HCT116 (cell line): ENCODE measurements around the gene LRRC52.
A peak's percentile ranks its signal among the peaks of the same experiment; 100 is the strongest.

Source experiments
- ELF1 ChIP-seq: IDR thresholded peaks from 2 replicates; pipeline ENCODE4 v1.6.1; 2012; ENCODE audit warnings: low read depth, borderline replicate concordance
- EZH2 ChIP-seq: fragments of 200-600 bp; sonication (generic); IDR thresholded peaks from 2 replicates; pipeline ENCODE4 v1.6.1; 2017; ENCODE audit warnings: antibody characterized with exemption, mixed run types
- EZH2phosphoT487 ChIP-seq: fragments of 200-600 bp; IDR thresholded peaks from 2 replicates; pipeline ENCODE4 v1.6.1; 2018; ENCODE audit warnings: antibody characterized with exemption, borderline replicate concordance
- POLR2A ChIP-seq: IDR thresholded peaks from 2 replicates; pipeline ENCODE4 v1.7.0; 2011; ENCODE audit warnings: borderline replicate concordance; ENCODE audit not compliant: insufficient read depth, insufficient read length; ENCODE audit errors: extremely low read depth
- POLR2AphosphoS5 ChIP-seq: IDR thresholded peaks from 2 replicates; pipeline ENCODE4 v1.6.1; 2011; ENCODE audit warnings: mild to moderate bottlenecking, low read depth, low read length, moderate library complexity
- RAD21 ChIP-seq: IDR thresholded peaks from 2 replicates; pipeline ENCODE4 v1.6.1; 2012; ENCODE audit warnings: low read depth, mild to moderate bottlenecking
- YY1 ChIP-seq: IDR thresholded peaks from 2 replicates; pipeline ENCODE4 v1.6.1; 2011; ENCODE audit warnings: low read length, low read depth, moderate library complexity, mild to moderate bottlenecking; ENCODE audit not compliant: insufficient replicate concordance; ENCODE audit errors: extremely low read depth
- ZFX ChIP-seq: fragments of 450-650 bp; IDR thresholded peaks from 2 replicates; pipeline ENCODE4 v1.6.1; 2017
- ZNF274 ChIP-seq: fragments of 200-500 bp; sonication (Bioruptor generic); IDR thresholded peaks from 2 replicates; pipeline ENCODE4 v1.6.1; 2014; ENCODE audit warnings: mild to moderate bottlenecking, low read depth, low read length, inconsistent platforms
- TF ChIP-seq, protein P1 (sequence below): IDR thresholded peaks from 2 replicates; pipeline ENCODE4 v1.6.1; 2012; ENCODE audit warnings: low read depth
- TF ChIP-seq, protein P2 (sequence below), 3 experiments: fragments of 200-600 bp in 1 of 3; sonication (generic) in 1 of 3; IDR thresholded peaks in 2 of 3; conservative IDR thresholded peaks in 1 of 3; 2 replicates each; pipeline ENCODE4 v1.5.1; 2012 to 2017; ENCODE audit warnings: low read depth in 2 of 3, low read length in 2 of 3, antibody characterized with exemption in 1 of 3, borderline replicate concordance in 1 of 3, control low read depth in 1 of 3, mild to moderate bottlenecking in 1 of 3, mixed read lengths in 1 of 3, mixed run types in 1 of 3, moderate library complexity in 1 of 3; ENCODE audit not compliant: insufficient read depth in 1 of 3
- TF ChIP-seq, protein P3 (sequence below): IDR thresholded peaks from 2 replicates; pipeline ENCODE4 v1.6.1; 2012
- TF ChIP-seq, protein P4 (sequence below): IDR thresholded peaks from 2 replicates; pipeline ENCODE4 v1.6.1; 2011; ENCODE audit warnings: mild to moderate bottlenecking, low read length, moderate library complexity; ENCODE audit not compliant: insufficient replicate concordance; ENCODE audit errors: extremely low read depth

DNA sequence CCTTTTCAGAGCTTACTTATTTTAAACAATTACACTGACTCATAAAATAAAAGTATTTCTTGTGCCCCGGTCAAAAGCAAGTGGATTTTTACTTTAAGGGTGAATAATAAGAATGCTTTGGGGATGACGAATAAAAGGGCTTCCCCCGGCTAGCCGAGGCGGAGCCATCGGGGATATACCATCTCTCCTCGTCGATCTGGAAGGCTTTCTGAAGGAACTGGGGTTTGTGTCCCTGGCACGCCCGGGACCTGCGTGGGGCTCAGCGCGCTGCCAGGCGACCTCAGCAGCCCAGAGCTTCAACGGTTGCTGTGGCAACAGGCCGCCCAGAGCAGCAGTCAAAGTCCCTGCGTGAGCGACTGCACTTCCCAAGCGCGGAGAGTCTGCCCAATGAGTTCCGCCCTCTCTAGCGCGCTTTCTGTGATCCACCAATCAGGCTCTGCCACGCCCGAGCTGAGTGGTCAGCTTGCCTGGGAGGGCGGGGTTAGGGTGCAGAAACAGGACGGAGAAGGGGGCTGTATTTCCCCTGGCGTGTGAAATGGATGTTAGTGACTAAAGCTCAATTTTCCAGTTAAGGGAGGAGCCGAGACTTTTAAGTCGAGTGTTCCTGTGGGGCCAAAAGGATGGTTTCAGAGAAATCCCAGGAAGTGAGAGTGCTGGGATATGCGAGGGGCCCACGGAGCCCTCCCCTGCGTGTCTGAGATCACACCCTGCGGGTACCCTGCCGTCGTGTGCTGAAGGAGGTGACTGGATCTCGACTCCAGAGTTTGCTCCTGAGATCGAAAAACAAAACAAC is 54.3 kb downstream of the LRRC52 start:
- TF ChIP-seq, protein P1, sequence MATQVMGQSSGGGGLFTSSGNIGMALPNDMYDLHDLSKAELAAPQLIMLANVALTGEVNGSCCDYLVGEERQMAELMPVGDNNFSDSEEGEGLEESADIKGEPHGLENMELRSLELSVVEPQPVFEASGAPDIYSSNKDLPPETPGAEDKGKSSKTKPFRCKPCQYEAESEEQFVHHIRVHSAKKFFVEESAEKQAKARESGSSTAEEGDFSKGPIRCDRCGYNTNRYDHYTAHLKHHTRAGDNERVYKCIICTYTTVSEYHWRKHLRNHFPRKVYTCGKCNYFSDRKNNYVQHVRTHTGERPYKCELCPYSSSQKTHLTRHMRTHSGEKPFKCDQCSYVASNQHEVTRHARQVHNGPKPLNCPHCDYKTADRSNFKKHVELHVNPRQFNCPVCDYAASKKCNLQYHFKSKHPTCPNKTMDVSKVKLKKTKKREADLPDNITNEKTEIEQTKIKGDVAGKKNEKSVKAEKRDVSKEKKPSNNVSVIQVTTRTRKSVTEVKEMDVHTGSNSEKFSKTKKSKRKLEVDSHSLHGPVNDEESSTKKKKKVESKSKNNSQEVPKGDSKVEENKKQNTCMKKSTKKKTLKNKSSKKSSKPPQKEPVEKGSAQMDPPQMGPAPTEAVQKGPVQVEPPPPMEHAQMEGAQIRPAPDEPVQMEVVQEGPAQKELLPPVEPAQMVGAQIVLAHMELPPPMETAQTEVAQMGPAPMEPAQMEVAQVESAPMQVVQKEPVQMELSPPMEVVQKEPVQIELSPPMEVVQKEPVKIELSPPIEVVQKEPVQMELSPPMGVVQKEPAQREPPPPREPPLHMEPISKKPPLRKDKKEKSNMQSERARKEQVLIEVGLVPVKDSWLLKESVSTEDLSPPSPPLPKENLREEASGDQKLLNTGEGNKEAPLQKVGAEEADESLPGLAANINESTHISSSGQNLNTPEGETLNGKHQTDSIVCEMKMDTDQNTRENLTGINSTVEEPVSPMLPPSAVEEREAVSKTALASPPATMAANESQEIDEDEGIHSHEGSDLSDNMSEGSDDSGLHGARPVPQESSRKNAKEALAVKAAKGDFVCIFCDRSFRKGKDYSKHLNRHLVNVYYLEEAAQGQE, result no peak
- TF ChIP-seq POLR2A (no peak), POLR2AphosphoS5 (peak; percentile 56), ZNF274 (no peak), ELF1 (no peak), EZH2 (no peak), ZFX (no peak), RAD21 (no peak), YY1 (no peak), EZH2phosphoT487 (no peak)
- TF ChIP-seq, protein P2, sequence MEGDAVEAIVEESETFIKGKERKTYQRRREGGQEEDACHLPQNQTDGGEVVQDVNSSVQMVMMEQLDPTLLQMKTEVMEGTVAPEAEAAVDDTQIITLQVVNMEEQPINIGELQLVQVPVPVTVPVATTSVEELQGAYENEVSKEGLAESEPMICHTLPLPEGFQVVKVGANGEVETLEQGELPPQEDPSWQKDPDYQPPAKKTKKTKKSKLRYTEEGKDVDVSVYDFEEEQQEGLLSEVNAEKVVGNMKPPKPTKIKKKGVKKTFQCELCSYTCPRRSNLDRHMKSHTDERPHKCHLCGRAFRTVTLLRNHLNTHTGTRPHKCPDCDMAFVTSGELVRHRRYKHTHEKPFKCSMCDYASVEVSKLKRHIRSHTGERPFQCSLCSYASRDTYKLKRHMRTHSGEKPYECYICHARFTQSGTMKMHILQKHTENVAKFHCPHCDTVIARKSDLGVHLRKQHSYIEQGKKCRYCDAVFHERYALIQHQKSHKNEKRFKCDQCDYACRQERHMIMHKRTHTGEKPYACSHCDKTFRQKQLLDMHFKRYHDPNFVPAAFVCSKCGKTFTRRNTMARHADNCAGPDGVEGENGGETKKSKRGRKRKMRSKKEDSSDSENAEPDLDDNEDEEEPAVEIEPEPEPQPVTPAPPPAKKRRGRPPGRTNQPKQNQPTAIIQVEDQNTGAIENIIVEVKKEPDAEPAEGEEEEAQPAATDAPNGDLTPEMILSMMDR (IDR thresholded peaks at IDR 0.05 in 2 of 3, conservative IDR thresholded peaks at IDR 0.05 in 1 of 3; ENCODE audit: borderline replicate concordance in 1 of 3, insufficient read depth in 1 of 3, low read depth in 2 of 3, low read length in 2 of 3), result no peak
- TF ChIP-seq, protein P3, sequence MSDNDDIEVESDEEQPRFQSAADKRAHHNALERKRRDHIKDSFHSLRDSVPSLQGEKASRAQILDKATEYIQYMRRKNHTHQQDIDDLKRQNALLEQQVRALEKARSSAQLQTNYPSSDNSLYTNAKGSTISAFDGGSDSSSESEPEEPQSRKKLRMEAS, result no peak
- TF ChIP-seq, protein P4, sequence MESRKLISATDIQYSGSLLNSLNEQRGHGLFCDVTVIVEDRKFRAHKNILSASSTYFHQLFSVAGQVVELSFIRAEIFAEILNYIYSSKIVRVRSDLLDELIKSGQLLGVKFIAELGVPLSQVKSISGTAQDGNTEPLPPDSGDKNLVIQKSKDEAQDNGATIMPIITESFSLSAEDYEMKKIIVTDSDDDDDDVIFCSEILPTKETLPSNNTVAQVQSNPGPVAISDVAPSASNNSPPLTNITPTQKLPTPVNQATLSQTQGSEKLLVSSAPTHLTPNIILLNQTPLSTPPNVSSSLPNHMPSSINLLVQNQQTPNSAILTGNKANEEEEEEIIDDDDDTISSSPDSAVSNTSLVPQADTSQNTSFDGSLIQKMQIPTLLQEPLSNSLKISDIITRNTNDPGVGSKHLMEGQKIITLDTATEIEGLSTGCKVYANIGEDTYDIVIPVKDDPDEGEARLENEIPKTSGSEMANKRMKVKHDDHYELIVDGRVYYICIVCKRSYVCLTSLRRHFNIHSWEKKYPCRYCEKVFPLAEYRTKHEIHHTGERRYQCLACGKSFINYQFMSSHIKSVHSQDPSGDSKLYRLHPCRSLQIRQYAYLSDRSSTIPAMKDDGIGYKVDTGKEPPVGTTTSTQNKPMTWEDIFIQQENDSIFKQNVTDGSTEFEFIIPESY, result no peak
